HepG2 (cell line): ENCODE results near the gene ROBO2. TPM values are rescaled to one million over a fixed set of nuclear protein-coding genes. Genes with fewer than 3 reads are reported as not detected.

ENCODE experiments used
- ATAC-seq: fragments of 200-7000 bp; cut with Tn5 transposase; 3 replicates; pipeline ENCODE4 v1.9.1; 2020; ENCODE audit warnings: mild to moderate bottlenecking, moderate library complexity
- BruUV-seq: library from RNA; stranded (reverse); fragments of 400-500 nt; replicated peaks from 2 replicates; lab custom pipeline; 2021; lab: Mats Ljungman, UMichigan
- CTCF ChIA-PET: fragments of 300-600 bp; formaldehyde crosslinking; extraction: SDS; loops from one replicate; lab custom pipeline; 2021; ENCODE audit warnings: low total read pairs, inconsistent platforms, low intra/inter-chr PET ratio; lab: Yijun Ruan, JAX
- POLR2A ChIA-PET: fragments of 350-600 bp; sonication (Branson Sonifier 250); formaldehyde crosslinking; loops from one replicate; lab custom pipeline; 2020; ENCODE audit warnings: antibody characterized with exemption, inconsistent platforms; lab: Yijun Ruan, JAX
- DNase-seq: peaks from one replicate; pipeline ENCODE4 v3.0.0-alpha.2; 2015; ENCODE audit warnings: low spot score
- FAIRE-seq: peaks from 3 replicates; lab custom pipeline; 2011; peaks lifted over from hg19 to GRCh38; lab: Jason Lieb, UNC
- H2AFZ ChIP-seq: one replicate; pipeline ENCODE4 v1.6.1; 2011; ENCODE audit warnings: low read length, inconsistent platforms
- H3K27ac ChIP-seq: fragments of 300-600 bp; 3 replicates; pipeline ENCODE4 v1.8.0; 2011; ENCODE audit warnings: mixed run types, mild to moderate bottlenecking, mixed read lengths, low read length, inconsistent platforms; ENCODE audit not compliant: insufficient read depth; ENCODE audit errors: extremely low read length
- H3K27me3 ChIP-seq, 2 experiments: fragments of 200-600 bp in 1 of 2; 2 replicates in 1 of 2; 3 replicates in 1 of 2; pipeline versions ENCODE4 v1.6.0 to v1.8.0; 2011; ENCODE audit warnings: low read length in 2 of 2, mild to moderate bottlenecking in 2 of 2, moderate library complexity in 2 of 2, inconsistent platforms in 1 of 2; ENCODE audit not compliant: insufficient read depth in 2 of 2, control insufficient read depth in 1 of 2
- H3K36me3 ChIP-seq, 2 experiments: fragments of 200-600 bp in 1 of 2; replicated peaks in 1 of 2; 2 replicates in 1 of 2; 3 replicates in 1 of 2; pipeline versions ENCODE4 v1.5.1 to v1.8.0; 2011; ENCODE audit warnings: low read length in 2 of 2, inconsistent platforms in 1 of 2; ENCODE audit not compliant: insufficient read depth in 2 of 2, control insufficient read depth in 1 of 2
- H3K4me1 ChIP-seq: 2 replicates; pipeline ENCODE4 v1.5.1; 2012; ENCODE audit warnings: low read length, inconsistent platforms; ENCODE audit not compliant: insufficient read depth
- H3K4me2 ChIP-seq: 2 replicates; pipeline ENCODE4 v1.6.0; 2011; ENCODE audit warnings: low read depth, low read length, inconsistent platforms
- H3K4me3 ChIP-seq, 3 experiments: fragments of 200-600 bp in 1 of 3; sonication (generic), shearing (Covaris generic) in 1 of 3; replicated peaks in 1 of 3; 2 replicates each; pipeline ENCODE4 v1.5.1; 2011 to 2016; ENCODE audit warnings: low read length in 3 of 3, inconsistent platforms in 2 of 3, low read depth in 2 of 3, mild to moderate bottlenecking in 2 of 3, control low read depth in 1 of 3, mixed read lengths in 1 of 3; ENCODE audit not compliant: insufficient read depth in 1 of 3
- H3K79me2 ChIP-seq: one replicate; pipeline ENCODE4 v1.6.1; 2011; ENCODE audit warnings: low read length, inconsistent platforms; ENCODE audit not compliant: insufficient read depth
- H3K9ac ChIP-seq: 2 replicates; pipeline ENCODE4 v1.6.0; 2011; ENCODE audit warnings: mild to moderate bottlenecking, low read depth, low read length, inconsistent platforms; ENCODE audit not compliant: insufficient read depth
- H3K9me3 ChIP-seq: 2 replicates; pipeline ENCODE4 v1.5.1; 2012; ENCODE audit warnings: mild to moderate bottlenecking, low read length
- H4K20me1 ChIP-seq: 2 replicates; pipeline ENCODE4 v1.6.0; 2011; ENCODE audit warnings: inconsistent platforms, mild to moderate bottlenecking, low read length, moderate library complexity; ENCODE audit not compliant: insufficient read depth
- ERF ChIP-seq: IDR thresholded peaks from 2 replicates; pipeline ENCODE4 v1.6.1; 2018; ENCODE audit warnings: missing biosample characterization, missing genetic modification reagents
- MED13 ChIP-seq: sonication (generic); formaldehyde crosslinking; IDR thresholded peaks from 2 replicates; pipeline ENCODE4 v1.5.0; 2020; ENCODE audit warnings: missing genetic modification reagents
- NFATC3 ChIP-seq: sonication (generic); formaldehyde crosslinking; IDR thresholded peaks from 2 replicates; pipeline ENCODE4 v1.5.1; 2020; ENCODE audit warnings: mild to moderate bottlenecking, missing genetic modification reagents
- NFE2L2 ChIP-seq: fragments of 150-350 bp; IDR thresholded peaks from 2 replicates; pipeline ENCODE4 v1.6.1; 2014; ENCODE audit warnings: low read length
- NPAS2 ChIP-seq: sonication (generic); formaldehyde crosslinking; IDR thresholded peaks from 2 replicates; pipeline ENCODE4 v1.8.0; 2022; ENCODE audit warnings: mild to moderate bottlenecking, missing genetic modification reagents, borderline replicate concordance
- PHF21A ChIP-seq: sonication (generic); formaldehyde crosslinking; IDR thresholded peaks from 2 replicates; pipeline ENCODE4 v1.5.0; 2020; ENCODE audit warnings: mild to moderate bottlenecking, missing genetic modification reagents
- PRPF4 ChIP-seq: fragments of 200-400 bp; formaldehyde crosslinking; IDR thresholded peaks from 2 replicates; pipeline ENCODE4 v1.6.1; 2016; ENCODE audit warnings: low read length, low read depth; ENCODE audit not compliant: poor library complexity, severe bottlenecking
- SRSF4 ChIP-seq: fragments of 200-400 bp; formaldehyde crosslinking; IDR thresholded peaks from one replicate; pipeline ENCODE4 v1.6.1; 2018; ENCODE audit warnings: mild to moderate bottlenecking, low read depth, low read length, moderate library complexity; ENCODE audit not compliant: poor library complexity, severe bottlenecking
- TEAD2 ChIP-seq: sonication (generic); formaldehyde crosslinking; IDR thresholded peaks from 2 replicates; pipeline ENCODE4 v1.9.0; 2021; ENCODE audit warnings: missing genetic modification reagents
- ZKSCAN1 ChIP-seq: fragments of 150-350 bp; IDR thresholded peaks from 2 replicates; pipeline ENCODE4 v1.6.1; 2014; ENCODE audit warnings: low read length
- ZMAT3 ChIP-seq: sonication (generic); formaldehyde crosslinking; conservative IDR thresholded peaks from 2 replicates; pipeline ENCODE4 v1.7.0; 2021; ENCODE audit warnings: missing genetic modification reagents
- ZMYM4 ChIP-seq: sonication (generic); formaldehyde crosslinking; IDR thresholded peaks from 2 replicates; pipeline ENCODE4 v1.8.1; 2023; ENCODE audit warnings: mild to moderate bottlenecking, missing genetic modification reagents
- ZNF354B ChIP-seq: sonication (generic); formaldehyde crosslinking; IDR thresholded peaks from 2 replicates; pipeline ENCODE4 v1.8.0; 2022; ENCODE audit warnings: mild to moderate bottlenecking, missing genetic modification reagents
- ZNF547 ChIP-seq: sonication (generic); formaldehyde crosslinking; IDR thresholded peaks from 2 replicates; pipeline ENCODE4 v1.5.1; 2020; ENCODE audit warnings: mild to moderate bottlenecking, missing genetic modification reagents
- ZNF746 ChIP-seq: sonication (generic); formaldehyde crosslinking; IDR thresholded peaks from 2 replicates; pipeline ENCODE4 v1.8.0; 2022; ENCODE audit warnings: mild to moderate bottlenecking, missing genetic modification reagents
- ZNF879 ChIP-seq: sonication (generic); formaldehyde crosslinking; IDR thresholded peaks from 2 replicates; pipeline ENCODE4 v1.8.1; 2023; ENCODE audit warnings: missing genetic modification reagents
- WGBS: methylation state at CpG from one replicate; pipeline ENCODE4 v1.1.6; 2017; ENCODE audit warnings: low lambda C conversion rate; 5-methylcytosine and 5-hydroxymethylcytosine counted together
- in situ Hi-C: cut with HindIII; loops from 2 replicates; pipeline ENCODE4 v1.10.0; 2017; ENCODE audit warnings: low pct_unique_long_range_greater_than_20kb; ENCODE audit not compliant: extremely low pct_ligation_motif_present
- intact Hi-C: fragments of 100-400 bp; cut with micrococcal nuclease; formaldehyde crosslinking; loops from one replicate; pipeline ENCODE4 v1.10.0; 2022; ENCODE audit not compliant: unreplicated experiment
- polyA plus RNA-seq, 8 experiments: library from polyadenylated mRNA; depleted of rRNA in 3 of 8; stranded (reverse) in 7 of 8; unstranded in 1 of 8; fragments of >200 nt; fragmentation: Illumina TruSeq in 4 of 8; extraction: Trizol in 4 of 8; gene quantifications; 2 replicates each; pipeline versions ENCODE4 v1.2.1 to v1.2.3, GENCODE V29; 2011 to 2016; ENCODE audit warnings: low read depth in 4 of 8, missing spikeins in 1 of 8, mixed read lengths in 1 of 8; ENCODE audit not compliant: insufficient read depth in 1 of 8
- total RNA-seq, 5 experiments: library from RNA; depleted of rRNA; stranded (reverse); fragments of >200 nt; fragmentation: Illumina TruSeq; extraction: Trizol; gene quantifications; 2 replicates each; pipeline ENCODE4 v1.2.3, GENCODE V29; 2016; ENCODE audit warnings: low read depth in 1 of 5
- TF ChIP-seq, protein P1 (sequence below): IDR thresholded peaks from 2 replicates; pipeline ENCODE4 v1.4.0; 2020; ENCODE audit warnings: mild to moderate bottlenecking, missing genetic modification reagents

ROBO2 gene
- total and polyA plus RNA-seq, 2 of the 13 experiments (the other 11 are each of a cell fraction or from before 2014, with no cell fraction given), result not detected

DNA sequence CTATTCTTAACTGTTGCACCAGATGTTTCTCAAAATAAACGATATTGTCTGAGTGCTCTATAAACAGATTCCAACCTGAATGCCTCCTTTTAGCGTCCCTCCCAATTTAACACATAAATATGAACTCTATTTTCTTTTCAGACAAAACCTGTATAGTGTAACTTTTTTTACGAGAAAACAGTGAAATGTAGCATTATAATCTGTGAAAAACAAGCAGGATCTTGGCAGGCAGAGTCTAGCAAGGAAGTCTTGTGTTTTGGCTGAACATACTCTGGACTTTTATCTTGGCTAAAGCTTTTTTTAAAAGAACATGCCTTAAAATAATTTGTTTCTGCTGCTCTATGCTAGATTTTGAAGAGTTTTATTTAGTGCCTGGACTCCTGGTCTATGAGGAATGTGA lies 150.5 kb downstream of the ROBO2 start:
- ChIA-PET CTCF (no interaction called here), POLR2A (no interaction called here)
- Histone ChIP-seq H3K36me3 (no peaks in the 10 kb centered on the region), H2AFZ (no peak overlapping the region), H3K27me3 (no peaks in the 10 kb centered on the region), H4K20me1 (no peaks in the 10 kb centered on the region), H3K4me2 (no peak overlapping the region), H3K79me2 (no peaks in the 10 kb centered on the region), H3K4me3 (no peak overlapping the region), H3K4me1 (no peaks in the 10 kb centered on the region), H3K9ac (no peak overlapping the region), H3K9me3 (no peaks in the 10 kb centered on the region), H3K27ac (no peak overlapping the region)
- WGBS, result 4% methylated on average over 3 of the region's 3 CpGs
- intact Hi-C loops, result no loop called here
- DNase-seq, result no peak
- no peak for FAIRE-seq
- BruUV-seq, result no TSS peak
- in situ Hi-C loops, result no loop called here
- TF ChIP-seq ZNF354B (CRISPR knock-in tag) (no peak), NPAS2 (CRISPR knock-in tag) (no peak), PHF21A (CRISPR knock-in tag) (no peak), MED13 (CRISPR knock-in tag) (no peak), NFATC3 (no peak), SRSF4 (no peak), ERF (CRISPR knock-in tag) (no peak), PRPF4 (no peak), ZNF547 (no peak)
- ATAC-seq, result no peak

DNA sequence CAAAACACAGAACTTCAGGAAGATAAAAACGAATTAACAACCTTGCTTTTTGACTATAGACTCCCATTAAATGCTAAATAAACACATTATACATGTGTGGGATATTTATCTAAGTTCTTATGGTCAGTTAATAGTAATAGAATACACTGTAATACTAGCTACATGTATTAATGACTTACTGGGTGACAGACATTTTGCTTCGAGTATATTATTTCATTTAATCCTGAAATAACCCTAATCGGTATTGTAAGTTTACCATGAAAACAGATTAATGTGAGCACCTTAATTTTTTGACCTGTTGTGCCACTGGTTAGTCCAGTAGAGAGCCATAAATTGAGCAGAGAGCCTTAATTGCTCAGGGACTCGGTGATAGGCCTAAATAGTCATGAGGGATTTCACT lies 151.1 kb downstream of the ROBO2 start:
- no peaks in the 10 kb centered on the region for H3K27me3 ChIP-seq
- H3K9me3 ChIP-seq, result no peaks in the 10 kb centered on the region
- H3K9ac ChIP-seq, result no peak overlapping the region
- WGBS, result under 1% methylated on average over 4 of the region's 4 CpGs
- no peak overlapping the region for H3K27ac ChIP-seq
- no peaks in the 10 kb centered on the region for H3K4me1 ChIP-seq
- H3K4me2 ChIP-seq, result no peak overlapping the region
- in situ Hi-C loops (no loop called here), intact Hi-C loops (no loop called here)
- no peaks in the 10 kb centered on the region for H3K36me3 ChIP-seq
- POLR2A ChIA-PET, result no interaction called here
- CTCF ChIA-PET, result no interaction called here
- H2AFZ ChIP-seq, result no peak overlapping the region
- BruUV-seq, result no TSS peak
- no peaks in the 10 kb centered on the region for H4K20me1 ChIP-seq
- no peaks in the 10 kb centered on the region for H3K79me2 ChIP-seq
- no peak for ATAC-seq
- no peak for DNase-seq
- H3K4me3 ChIP-seq, result no peak overlapping the region
- FAIRE-seq, result no peak
- TF ChIP-seq ZNF879 (CRISPR knock-in tag) (no peak), NFE2L2 (no peak), ZKSCAN1 (no peak), ZMAT3 (CRISPR knock-in tag) (no peak), TEAD2 (CRISPR knock-in tag) (no peak), ZMYM4 (no peak), ZNF746 (CRISPR knock-in tag) (no peak)
- TF ChIP-seq, protein P1, sequence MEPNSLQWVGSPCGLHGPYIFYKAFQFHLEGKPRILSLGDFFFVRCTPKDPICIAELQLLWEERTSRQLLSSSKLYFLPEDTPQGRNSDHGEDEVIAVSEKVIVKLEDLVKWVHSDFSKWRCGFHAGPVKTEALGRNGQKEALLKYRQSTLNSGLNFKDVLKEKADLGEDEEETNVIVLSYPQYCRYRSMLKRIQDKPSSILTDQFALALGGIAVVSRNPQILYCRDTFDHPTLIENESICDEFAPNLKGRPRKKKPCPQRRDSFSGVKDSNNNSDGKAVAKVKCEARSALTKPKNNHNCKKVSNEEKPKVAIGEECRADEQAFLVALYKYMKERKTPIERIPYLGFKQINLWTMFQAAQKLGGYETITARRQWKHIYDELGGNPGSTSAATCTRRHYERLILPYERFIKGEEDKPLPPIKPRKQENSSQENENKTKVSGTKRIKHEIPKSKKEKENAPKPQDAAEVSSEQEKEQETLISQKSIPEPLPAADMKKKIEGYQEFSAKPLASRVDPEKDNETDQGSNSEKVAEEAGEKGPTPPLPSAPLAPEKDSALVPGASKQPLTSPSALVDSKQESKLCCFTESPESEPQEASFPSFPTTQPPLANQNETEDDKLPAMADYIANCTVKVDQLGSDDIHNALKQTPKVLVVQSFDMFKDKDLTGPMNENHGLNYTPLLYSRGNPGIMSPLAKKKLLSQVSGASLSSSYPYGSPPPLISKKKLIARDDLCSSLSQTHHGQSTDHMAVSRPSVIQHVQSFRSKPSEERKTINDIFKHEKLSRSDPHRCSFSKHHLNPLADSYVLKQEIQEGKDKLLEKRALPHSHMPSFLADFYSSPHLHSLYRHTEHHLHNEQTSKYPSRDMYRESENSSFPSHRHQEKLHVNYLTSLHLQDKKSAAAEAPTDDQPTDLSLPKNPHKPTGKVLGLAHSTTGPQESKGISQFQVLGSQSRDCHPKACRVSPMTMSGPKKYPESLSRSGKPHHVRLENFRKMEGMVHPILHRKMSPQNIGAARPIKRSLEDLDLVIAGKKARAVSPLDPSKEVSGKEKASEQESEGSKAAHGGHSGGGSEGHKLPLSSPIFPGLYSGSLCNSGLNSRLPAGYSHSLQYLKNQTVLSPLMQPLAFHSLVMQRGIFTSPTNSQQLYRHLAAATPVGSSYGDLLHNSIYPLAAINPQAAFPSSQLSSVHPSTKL (CRISPR knock-in tag), result no peak
